Chondrocyte (in vitro differentiated cells): ENCODE measurements around the gene HCFC1R1. TPM values are rescaled to one million over a fixed set of nuclear protein-coding genes. Genes with fewer than 3 reads are reported as not detected.
"Not testable (repeated sequence)": the region's sequence is repeated elsewhere in the genome, so short reads cannot be mapped to it uniquely, and the experiment has no call there.

Source experiments
- DNase-seq: peaks from one replicate; pipeline ENCODE4 v3.0.0; 2021; ENCODE audit warnings: mixed read lengths, low spot score
- H3K27ac Mint-ChIP-seq: one replicate; pipeline ENCODE4 v1.8.0; 2021; ENCODE audit warnings: mild to moderate bottlenecking, moderate library complexity, mixed read lengths; ENCODE audit not compliant: unreplicated experiment
- H3K27me3 Mint-ChIP-seq: 2 replicates; pipeline ENCODE4 v1.8.0; 2021; ENCODE audit warnings: low read depth, mixed read lengths
- H3K36me3 Mint-ChIP-seq: 2 replicates; pipeline ENCODE4 v1.8.0; 2021; ENCODE audit warnings: low read depth, mixed read lengths
- H3K4me1 Mint-ChIP-seq: 2 replicates; pipeline ENCODE4 v1.8.0; 2021; ENCODE audit warnings: low read depth, mild to moderate bottlenecking, mixed read lengths
- H3K4me3 Mint-ChIP-seq: one replicate; pipeline ENCODE4 v1.8.0; 2021; ENCODE audit warnings: mild to moderate bottlenecking, moderate library complexity, mixed read lengths; ENCODE audit not compliant: unreplicated experiment
- H3K9me3 Mint-ChIP-seq: 2 replicates; pipeline ENCODE4 v1.8.0; 2021; ENCODE audit warnings: low read depth, mixed read lengths
- CTCF ChIP-seq: fragments of 200-600 bp; sonication (generic); IDR thresholded peaks from 2 replicates; pipeline ENCODE4 v1.5.0; 2021; ENCODE audit warnings: antibody characterized with exemption, mild to moderate bottlenecking, moderate library complexity
- total RNA-seq: library from RNA; stranded (reverse); gene quantifications from 3 replicates; pipeline ENCODE4 v1.2.1, GENCODE V29; 2021

The HCFC1R1 gene
- total RNA-seq, 1 donor from 2014 or later = 79.3 TPM

- TF ChIP-seq CTCF = no peak
- peaks cover 2% of the 10 kb centered on the region for H3K36me3 Mint-ChIP-seq
- no peak overlapping the region for H3K27ac Mint-ChIP-seq
- no peaks in the 10 kb centered on the region for H3K9me3 Mint-ChIP-seq
- peaks cover 3% of the 10 kb centered on the region for H3K4me1 Mint-ChIP-seq
- no peak for DNase-seq
- no peak overlapping the region for H3K4me3 Mint-ChIP-seq
- peaks cover 26% of the 10 kb centered on the region for H3K27me3 Mint-ChIP-seq
These were observed 46.9 kb upstream of the HCFC1R1 start for GRCh38 chr16:3070608-3071111.

GRCh38 chr16:3069146-3069545 is 45.4 kb upstream of the HCFC1R1 start:
- DNase-seq = peak; percentile 53
- Mint-ChIP-seq H3K4me1 (peaks cover 10% of the 10 kb centered on the region), H3K27me3 (peaks cover 15% of the 10 kb centered on the region)
- not testable (repeated sequence) for H3K4me3 Mint-ChIP-seq, H3K9me3 Mint-ChIP-seq, H3K27ac Mint-ChIP-seq, H3K36me3 Mint-ChIP-seq

- DNase-seq = no peak
- no peaks in the 10 kb centered on the region for H3K9me3 Mint-ChIP-seq
- TF ChIP-seq CTCF = no peak
- H3K27me3 Mint-ChIP-seq = peaks cover 8% of the 10 kb centered on the region
- no peak overlapping the region for H3K27ac Mint-ChIP-seq
- peaks cover 2% of the 10 kb centered on the region for H3K36me3 Mint-ChIP-seq
- H3K4me1 Mint-ChIP-seq = peaks cover 10% of the 10 kb centered on the region
- H3K4me3 Mint-ChIP-seq = no peak overlapping the region
These were observed 44.7 kb upstream of the HCFC1R1 start for GRCh38 chr16:3068487-3068886.

- TF ChIP-seq CTCF = no peak
- Mint-ChIP-seq H3K36me3 (no peaks in the 10 kb centered on the region), H3K27ac (no peak overlapping the region), H3K9me3 (no peaks in the 10 kb centered on the region), H3K4me1 (peaks cover 10% of the 10 kb centered on the region), H3K27me3 (no peaks in the 10 kb centered on the region), H3K4me3 (no peak overlapping the region)
- no peak for DNase-seq
These were observed 42.7 kb upstream of the HCFC1R1 start for GRCh38 chr16:3066440-3066748.

- no peaks in the 10 kb centered on the region for H3K36me3 Mint-ChIP-seq
- no peaks in the 10 kb centered on the region for H3K9me3 Mint-ChIP-seq
- H3K27me3 Mint-ChIP-seq = no peaks in the 10 kb centered on the region
- no peak for TF ChIP-seq CTCF
- H3K4me1 Mint-ChIP-seq = peaks cover 10% of the 10 kb centered on the region
- peak overlapping the region; percentile 79 for H3K27ac Mint-ChIP-seq
- no peak for DNase-seq
- peak overlapping the region; percentile 59 for H3K4me3 Mint-ChIP-seq
These were observed 42.1 kb upstream of the HCFC1R1 start for GRCh38 chr16:3065742-3066439.
